GM23338 (cell line): ENCODE measurements around the gene USP28. TPM values are rescaled to one million over a fixed set of nuclear protein-coding genes. Genes with fewer than 3 reads are reported as not detected.

Source experiments
- ZNF462 ChIP-seq: fragments of 250-450 bp; sonication (Bioruptor Pico); IDR thresholded peaks from 2 replicates; pipeline ENCODE4 v1.5.0; 2020; ENCODE audit warnings: mild to moderate bottlenecking, moderate library complexity
- polyA plus RNA-seq: library from polyadenylated mRNA; unstranded; fragments of >200 nt; fragmentation: Nextera tagmentation; extraction: Ambion mirVana; gene quantifications from 2 replicates; pipeline ENCODE4 v1.2.1, GENCODE V29; 2016
- small RNA-seq: library from RNA; depleted of rRNA; stranded (forward); fragments of <200 nt; gene quantifications from one replicate; pipeline ENCODE3, GENCODE V24; 2014; ENCODE audit warnings: low replicate concordance
- total RNA-seq: library from RNA; depleted of rRNA; stranded (reverse); fragments of >200 nt; shearing (Covaris generic); gene quantifications from 2 replicates; pipeline ENCODE4 v1.2.3, GENCODE V29; 2014; rRNA removed

Gene USP28
- total and polyA plus RNA-seq, 2 experiments from 2014 or later, result 73.9 to 171 TPM

DNA sequence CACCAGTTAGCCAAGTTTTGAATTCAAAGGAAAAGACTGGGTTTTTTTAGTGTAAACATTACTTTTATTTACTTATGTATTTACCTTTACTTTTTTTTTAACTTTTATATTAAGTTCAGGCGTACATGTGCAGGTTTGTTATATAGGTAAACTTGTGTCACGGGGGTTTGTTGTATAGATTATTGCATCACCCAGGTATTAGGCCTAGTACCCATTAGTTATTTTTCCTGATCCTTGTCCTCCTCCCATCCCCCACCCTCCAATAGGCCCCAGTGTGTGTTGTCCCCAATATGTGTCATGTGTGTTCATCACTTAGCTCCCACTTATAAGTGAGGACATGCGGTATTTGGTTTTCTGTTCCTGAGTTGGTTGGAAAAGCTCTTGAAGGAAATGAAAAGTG lies 122.4 kb downstream of the USP28 start (continued):
- TF ChIP-seq ZNF462 (CRISPR knock-in tag), result no peak

Small RNAs within 50 kb of the gene (small RNA-seq; reads per million reads assigned to genes)
- gene LRRC37A13P, result not detected
- not detected for gene RNU6-1107P
- not detected for gene RPS29P19

Other genes with a start within 250 kb of the USP28 start
- gene TMPRSS5, start 169.3 kb downstream of the USP28 start, total RNA-seq, result 1.8 TPM in 1 of 2 replicates, not detected in the other
- not detected in 2 replicates for gene TMPRSS5, start 169.3 kb downstream of the USP28 start, polyA plus RNA-seq
- gene ZW10, start 101.9 kb downstream of the USP28 start, total RNA-seq, result 24.5 and 30.5 TPM in 2 replicates
- gene ZW10, start 101.9 kb downstream of the USP28 start, polyA plus RNA-seq, result 8.9 and 12.3 TPM in 2 replicates
- not detected in 2 replicates for gene CLDN25, start 95.8 kb downstream of the USP28 start, total RNA-seq
- not detected in 2 replicates for gene CLDN25, start 95.8 kb downstream of the USP28 start, polyA plus RNA-seq
- not detected in 2 replicates for gene HTR3B, start 29.2 kb upstream of the USP28 start, total RNA-seq
- gene HTR3B, start 29.2 kb upstream of the USP28 start, polyA plus RNA-seq, result not detected in 2 replicates
- gene HTR3A, start 99.5 kb upstream of the USP28 start, total RNA-seq, result 8.1 and 9.7 TPM in 2 replicates
- 5.5 and 5.8 TPM in 2 replicates for gene HTR3A, start 99.5 kb upstream of the USP28 start, polyA plus RNA-seq
- gene ZBTB16, start 184.1 kb upstream of the USP28 start, total RNA-seq, result 0.19 and 1.4 TPM in 2 replicates
- gene ZBTB16, start 184.1 kb upstream of the USP28 start, polyA plus RNA-seq, result 0.29 and 0.78 TPM in 2 replicates